K562 (cell line): ENCODE data around the gene HES5. TPM values are rescaled to one million over a fixed set of nuclear protein-coding genes. Genes with fewer than 3 reads are reported as not detected.
A peak's percentile ranks its signal among the peaks of the same experiment; 100 is the strongest.

Source experiments
- AFF1 ChIP-seq, 2 experiments: fragments of 450-650 bp; IDR thresholded peaks; 2 replicates each; pipeline ENCODE4 v1.6.1; 2018; ENCODE audit warnings: mild to moderate bottlenecking in 2 of 2, low read depth in 1 of 2; ENCODE audit not compliant: partially characterized antibody in 2 of 2
- ATF7 ChIP-seq: fragments of 450-650 bp; IDR thresholded peaks from 2 replicates; pipeline ENCODE4 v1.7.1; 2014; ENCODE audit warnings: mild to moderate bottlenecking, moderate library complexity
- EP400 ChIP-seq: fragments of 450-650 bp; IDR thresholded peaks from 2 replicates; pipeline ENCODE4 v1.6.1; 2017; ENCODE audit warnings: antibody characterized with exemption, mild to moderate bottlenecking, moderate library complexity
- FIP1L1 ChIP-seq: fragments of 200-400 bp; formaldehyde crosslinking; IDR thresholded peaks from 2 replicates; pipeline ENCODE4 v1.6.1; 2018; ENCODE audit warnings: mild to moderate bottlenecking, low read depth, low read length; ENCODE audit not compliant: poor library complexity, severe bottlenecking
- NCOA6 ChIP-seq: fragments of 450-650 bp; IDR thresholded peaks from 2 replicates; pipeline ENCODE4 v1.6.1; 2017; ENCODE audit warnings: mild to moderate bottlenecking
- NR1H2 ChIP-seq: sonication (generic); formaldehyde crosslinking; IDR thresholded peaks from 2 replicates; pipeline ENCODE4 v1.4.0; 2020; ENCODE audit warnings: mild to moderate bottlenecking, missing genetic modification reagents
- NR2C2 ChIP-seq, 2 experiments: fragments of 200-800 bp in 1 of 2; sonication (Bioruptor generic) in 1 of 2; sonication (generic) in 1 of 2; formaldehyde crosslinking in 1 of 2; IDR thresholded peaks; 2 replicates each; pipeline versions ENCODE4 v1.6.1 to v1.8.0; 2016 to 2022; ENCODE audit warnings: mild to moderate bottlenecking in 1 of 2, missing compliant biosample characterization in 1 of 2, missing genetic modification characterization in 1 of 2, missing genetic modification reagents in 1 of 2
- NRF1 ChIP-seq, 2 experiments: fragments of 450-650 bp; IDR thresholded peaks in 1 of 2; conservative IDR thresholded peaks in 1 of 2; 2 replicates each; pipeline ENCODE4 v1.6.1; 2014; ENCODE audit warnings: mild to moderate bottlenecking in 2 of 2
- PHB ChIP-seq: fragments of 250-450 bp; sonication (Bioruptor Pico); IDR thresholded peaks from 2 replicates; pipeline ENCODE4 v1.5.0; 2021
- RBFOX2 ChIP-seq: fragments of 200-400 bp; formaldehyde crosslinking; IDR thresholded peaks from 2 replicates; pipeline ENCODE4 v1.6.1; 2017; ENCODE audit warnings: low read depth, mild to moderate bottlenecking, low read length, moderate library complexity
- RBM15 ChIP-seq: fragments of 200-400 bp; formaldehyde crosslinking; IDR thresholded peaks from 2 replicates; pipeline ENCODE4 v1.6.1; 2018; ENCODE audit warnings: mild to moderate bottlenecking, low read length, moderate library complexity; ENCODE audit not compliant: insufficient read depth
- TRIM24 ChIP-seq, 2 experiments: fragments of 450-650 bp; IDR thresholded peaks; 2 replicates each; pipeline ENCODE4 v1.6.1; 2016
- ZBTB17 ChIP-seq: fragments of 450-650 bp; formaldehyde crosslinking; IDR thresholded peaks from 2 replicates; pipeline ENCODE4 v1.4.0; 2020; ENCODE audit warnings: mild to moderate bottlenecking
- ZNF398 ChIP-seq: fragments of 250-450 bp; sonication (Bioruptor Pico); IDR thresholded peaks from 2 replicates; pipeline ENCODE4 v1.8.0; 2021; ENCODE audit warnings: moderate library complexity, mild to moderate bottlenecking, inconsistent platforms
- ZNF589 ChIP-seq: fragments of 200-800 bp; sonication (Bioruptor generic); IDR thresholded peaks from 2 replicates; pipeline ENCODE4 v1.6.1; 2016; ENCODE audit warnings: low read depth, missing genetic modification characterization, missing compliant biosample characterization
- polyA plus RNA-seq, 8 experiments: library from polyadenylated mRNA; depleted of rRNA in 4 of 8; stranded (reverse) in 5 of 8; unstranded in 3 of 8; fragments of >200 nt; fragmentation: Nextera tagmentation in 2 of 8; fragmentation: Illumina TruSeq in 1 of 8; extraction: Ambion mirVana in 2 of 8; extraction: Trizol in 1 of 8; gene quantifications; 2 replicates each; pipeline versions ENCODE4 v1.2.1 to v1.2.3, GENCODE V29; 2011 to 2014; ENCODE audit warnings: inconsistent platforms in 1 of 8, missing spikeins in 1 of 8
- total RNA-seq, 7 experiments: library from RNA; depleted of rRNA in 6 of 7; stranded (reverse); fragments of >200 nt in 6 of 7; fragmentation: Illumina TruSeq in 2 of 7; extraction: Trizol in 2 of 7; gene quantifications; 2 replicates each; pipeline versions ENCODE4 v1.2.1 to v1.2.3, GENCODE V29; 2011 to 2021; ENCODE audit warnings: low replicate concordance in 1 of 7
- TF ChIP-seq, protein P1 (sequence below): fragments of 450-650 bp; formaldehyde crosslinking; IDR thresholded peaks from 2 replicates; pipeline ENCODE4 v1.4.0; 2020; ENCODE audit warnings: mild to moderate bottlenecking, moderate library complexity
- TF ChIP-seq, protein P2 (sequence below): fragments of 450-650 bp; IDR thresholded peaks from 2 replicates; pipeline ENCODE4 v1.6.1; 2014; ENCODE audit warnings: low read depth, mild to moderate bottlenecking, moderate library complexity, borderline replicate concordance

The HES5 gene
- total and polyA plus RNA-seq, 9 of the 15 experiments (the other 6 are each of a cell fraction or from before 2014, with no cell fraction given), result not detected

- TF ChIP-seq AFF1 (IDR thresholded peaks at IDR 0.05; ENCODE audit: low read depth in 1 of 2, partially characterized antibody in 2 of 2) (no peak), FIP1L1 (no peak), RBFOX2 (peak; percentile 74), ATF7 (peak; percentile 47; the same call in 1 of the 2 replicates), NR1H2 (CRISPR knock-in tag) (peak; percentile 53; the same call in 1 of the 2 replicates), ZNF398 (CRISPR knock-in tag) (no peak), ZNF589 (CRISPR knock-in tag) (no peak), NR2C2 (CRISPR knock-in tag; IDR thresholded peaks at IDR 0.05) (no peak), NR2C2 (tag; IDR thresholded peaks at IDR 0.05) (no peak), ZBTB17 (0 out of 2 replicates have a peak, but pooled peaks have one; percentile 50), NCOA6 (no peak), EP400 (peak; percentile 46; the same call in 1 of the 2 replicates), RBM15 (no peak), NRF1 (conservative IDR thresholded peaks at IDR 0.05 in 1 of 2, IDR thresholded peaks at IDR 0.05 in 1 of 2) (peak; percentile 53 to 63), PHB (CRISPR knock-in tag) (peak; percentile 68; the same call in 1 of the 2 replicates), TRIM24 (IDR thresholded peaks at IDR 0.05) (0 out of 4 replicates have a peak, but pooled peaks of 1 of the 2 experiments have one; percentile 6)
- TF ChIP-seq, protein P1, sequence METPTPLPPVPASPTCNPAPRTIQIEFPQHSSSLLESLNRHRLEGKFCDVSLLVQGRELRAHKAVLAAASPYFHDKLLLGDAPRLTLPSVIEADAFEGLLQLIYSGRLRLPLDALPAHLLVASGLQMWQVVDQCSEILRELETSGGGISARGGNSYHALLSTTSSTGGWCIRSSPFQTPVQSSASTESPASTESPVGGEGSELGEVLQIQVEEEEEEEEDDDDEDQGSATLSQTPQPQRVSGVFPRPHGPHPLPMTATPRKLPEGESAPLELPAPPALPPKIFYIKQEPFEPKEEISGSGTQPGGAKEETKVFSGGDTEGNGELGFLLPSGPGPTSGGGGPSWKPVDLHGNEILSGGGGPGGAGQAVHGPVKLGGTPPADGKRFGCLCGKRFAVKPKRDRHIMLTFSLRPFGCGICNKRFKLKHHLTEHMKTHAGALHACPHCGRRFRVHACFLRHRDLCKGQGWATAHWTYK (CRISPR knock-in tag), result no peak
- TF ChIP-seq, protein P2, sequence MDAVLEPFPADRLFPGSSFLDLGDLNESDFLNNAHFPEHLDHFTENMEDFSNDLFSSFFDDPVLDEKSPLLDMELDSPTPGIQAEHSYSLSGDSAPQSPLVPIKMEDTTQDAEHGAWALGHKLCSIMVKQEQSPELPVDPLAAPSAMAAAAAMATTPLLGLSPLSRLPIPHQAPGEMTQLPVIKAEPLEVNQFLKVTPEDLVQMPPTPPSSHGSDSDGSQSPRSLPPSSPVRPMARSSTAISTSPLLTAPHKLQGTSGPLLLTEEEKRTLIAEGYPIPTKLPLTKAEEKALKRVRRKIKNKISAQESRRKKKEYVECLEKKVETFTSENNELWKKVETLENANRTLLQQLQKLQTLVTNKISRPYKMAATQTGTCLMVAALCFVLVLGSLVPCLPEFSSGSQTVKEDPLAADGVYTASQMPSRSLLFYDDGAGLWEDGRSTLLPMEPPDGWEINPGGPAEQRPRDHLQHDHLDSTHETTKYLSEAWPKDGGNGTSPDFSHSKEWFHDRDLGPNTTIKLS, result no peak
These were observed 16.6 kb upstream of the HES5 start (continued) for GRCh38 chr1:2546515-2547209.
